ENCODE results near the gene ECHS1.

- TF ChIP-seq, protein P1, sequence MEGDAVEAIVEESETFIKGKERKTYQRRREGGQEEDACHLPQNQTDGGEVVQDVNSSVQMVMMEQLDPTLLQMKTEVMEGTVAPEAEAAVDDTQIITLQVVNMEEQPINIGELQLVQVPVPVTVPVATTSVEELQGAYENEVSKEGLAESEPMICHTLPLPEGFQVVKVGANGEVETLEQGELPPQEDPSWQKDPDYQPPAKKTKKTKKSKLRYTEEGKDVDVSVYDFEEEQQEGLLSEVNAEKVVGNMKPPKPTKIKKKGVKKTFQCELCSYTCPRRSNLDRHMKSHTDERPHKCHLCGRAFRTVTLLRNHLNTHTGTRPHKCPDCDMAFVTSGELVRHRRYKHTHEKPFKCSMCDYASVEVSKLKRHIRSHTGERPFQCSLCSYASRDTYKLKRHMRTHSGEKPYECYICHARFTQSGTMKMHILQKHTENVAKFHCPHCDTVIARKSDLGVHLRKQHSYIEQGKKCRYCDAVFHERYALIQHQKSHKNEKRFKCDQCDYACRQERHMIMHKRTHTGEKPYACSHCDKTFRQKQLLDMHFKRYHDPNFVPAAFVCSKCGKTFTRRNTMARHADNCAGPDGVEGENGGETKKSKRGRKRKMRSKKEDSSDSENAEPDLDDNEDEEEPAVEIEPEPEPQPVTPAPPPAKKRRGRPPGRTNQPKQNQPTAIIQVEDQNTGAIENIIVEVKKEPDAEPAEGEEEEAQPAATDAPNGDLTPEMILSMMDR (conservative IDR thresholded peaks at IDR 0.05; ENCODE audit: low read length): no peak
- TF ChIP-seq EZH2phosphoT487 (IDR thresholded peaks at IDR 0.05; ENCODE audit: borderline replicate concordance, low read depth, low read length): no peak
Measured at GRCh38 chr10:133372507-133372906, 647 bp downstream of the ECHS1 start.
